ENCODE data around the gene GPR17. TPM values are rescaled to one million over a fixed set of nuclear protein-coding genes. Genes with fewer than 3 reads are reported as not detected.

The GPR17 gene
- total and polyA plus RNA-seq, 10 donors, result 0.09 to 1.9 (median 0.24) TPM; not detected in 4

GRCh38 chr2:127651381-127651809 is 5.4 kb downstream of the GPR17 start:
- TF ChIP-seq POLR2A (IDR thresholded peaks at IDR 0.05) (no peak), CTCF (IDR thresholded peaks at IDR 0.05 in 8 of 11, conservative IDR thresholded peaks at IDR 0.05 in 3 of 11) (no peak), POLR2AphosphoS5 (IDR thresholded peaks at IDR 0.05) (peak in 2 of 3 donors; percentile 3 to 35)
- H3K36me3 ChIP-seq, result peaks cover 0 to 51% (median 0%) of the 10 kb centered on the region in 6 donors
- peaks cover 21 to 95% (median 71%) of the 10 kb centered on the region in 6 donors for H3K4me1 ChIP-seq
- H3K9me3 ChIP-seq, result no peaks in the 10 kb centered on the region
- intact Hi-C loops (cut with DNase I; ENCODE audit: low total_unique reads), result no loop called here
- 91 to 94% (median 93%) methylated on average over 28 to 29 of the region's 29 CpGs for WGBS, 5 donors
- no peak overlapping the region for H3K4me3 ChIP-seq
- H3K27ac ChIP-seq, result peak overlapping the region in 4 of 8 donors; percentile 5 to 87 (median 54)
- peak; percentile 77 for DNase-seq
- no peaks in the 10 kb centered on the region for H3K27me3 ChIP-seq (replicated peaks in 1 of 7)

GRCh38 chr2:127651971-127652550 is 6.1 kb downstream of the GPR17 start:
- intact Hi-C loops (cut with DNase I; ENCODE audit: low total_unique reads), result no loop called here
- H3K36me3 ChIP-seq, result peaks cover 0 to 54% (median 0%) of the 10 kb centered on the region in 6 donors
- TF ChIP-seq POLR2AphosphoS5 (IDR thresholded peaks at IDR 0.05) (peak in 2 of 3 donors; percentile 21 to 39), POLR2A (IDR thresholded peaks at IDR 0.05) (no peak)
- H3K27ac ChIP-seq, result peak overlapping the region in 6 of 8 donors; percentile 0 to 87 (median 44)
- H3K4me3 ChIP-seq, result no peak overlapping the region
- whole genome bisulfite sequencing, 5 donors, result 66 to 79% (median 71%) methylated on average over 13 to 14 of the region's 14 CpGs
- H3K4me1 ChIP-seq, result peaks cover 20 to 95% (median 71%) of the 10 kb centered on the region in 6 donors
- H3K27me3 ChIP-seq (replicated peaks in 1 of 7), result no peaks in the 10 kb centered on the region
- no peaks in the 10 kb centered on the region for H3K9me3 ChIP-seq
- peak; percentile 76 for DNase-seq

GRCh38 chr2:127652786-127653357 is 6.9 kb downstream of the GPR17 start:
- peaks cover 18 to 95% (median 71%) of the 10 kb centered on the region in 6 donors for H3K4me1 ChIP-seq
- 70 to 81% (median 75%) methylated on average over 25 of the region's 25 CpGs for WGBS, 5 donors
- H3K36me3 ChIP-seq, result peaks cover 0 to 62% (median 0%) of the 10 kb centered on the region in 6 donors
- H3K4me3 ChIP-seq, result no peak overlapping the region
- peak overlapping the region in 6 of 8 donors; percentile 0 to 87 (median 44) for H3K27ac ChIP-seq
- no peaks in the 10 kb centered on the region for H3K9me3 ChIP-seq
- no peak for TF ChIP-seq CTCF (IDR thresholded peaks at IDR 0.05 in 8 of 11, conservative IDR thresholded peaks at IDR 0.05 in 3 of 11)
- TF ChIP-seq POLR2AphosphoS5 (IDR thresholded peaks at IDR 0.05), result peak in 2 of 3 donors; percentile 46 to 56
- intact Hi-C loops (cut with DNase I; ENCODE audit: low total_unique reads), result no loop called here
- H3K27me3 ChIP-seq (replicated peaks in 1 of 7), result no peaks in the 10 kb centered on the region
- DNase-seq, result peak; percentile 76

- peaks cover 0 to 65% (median 0%) of the 10 kb centered on the region in 6 donors for H3K36me3 ChIP-seq
- peak overlapping the region in 4 of 8 donors; percentile 39 to 87 (median 58) for H3K27ac ChIP-seq
- no peaks in the 10 kb centered on the region for H3K9me3 ChIP-seq
- TF ChIP-seq POLR2AphosphoS5 (IDR thresholded peaks at IDR 0.05) (no peak), CTCF (IDR thresholded peaks at IDR 0.05 in 8 of 11, conservative IDR thresholded peaks at IDR 0.05 in 3 of 11) (no peak)
- intact Hi-C loops (cut with DNase I; ENCODE audit: low total_unique reads), result no loop called here
- WGBS, 5 donors, result 77 to 82% (median 80%) methylated on average over 15 to 16 of the region's 16 CpGs
- H3K4me1 ChIP-seq, result peaks cover 14 to 95% (median 68%) of the 10 kb centered on the region in 6 donors
- no peak for DNase-seq
- no peaks in the 10 kb centered on the region for H3K27me3 ChIP-seq (replicated peaks in 1 of 7)
- no peak overlapping the region for H3K4me3 ChIP-seq
These were observed 7.6 kb downstream of the GPR17 start for GRCh38 chr2:127653421-127654083.

Measured in spleen (tissue), 11 donors.